HG03520 (cell line): ENCODE measurements around the gene TMEM212.
"Not testable (repeated sequence)": the region's sequence is repeated elsewhere in the genome, so short reads cannot be mapped to it uniquely, and the experiment has no call there.

Source experiments
- ATAC-seq: cut with Tn5 transposase; IDR thresholded peaks from one replicate; pipeline ENCODE4 v1.9.1; 2021; ENCODE audit warnings: mild to moderate bottlenecking, moderate library complexity; ENCODE audit not compliant: unreplicated experiment

TMEM212 gene

GRCh38 chr3:171851660-171852058 lies 8.5 kb downstream of the TMEM212 start:
- no peak for ATAC-seq

DNA sequence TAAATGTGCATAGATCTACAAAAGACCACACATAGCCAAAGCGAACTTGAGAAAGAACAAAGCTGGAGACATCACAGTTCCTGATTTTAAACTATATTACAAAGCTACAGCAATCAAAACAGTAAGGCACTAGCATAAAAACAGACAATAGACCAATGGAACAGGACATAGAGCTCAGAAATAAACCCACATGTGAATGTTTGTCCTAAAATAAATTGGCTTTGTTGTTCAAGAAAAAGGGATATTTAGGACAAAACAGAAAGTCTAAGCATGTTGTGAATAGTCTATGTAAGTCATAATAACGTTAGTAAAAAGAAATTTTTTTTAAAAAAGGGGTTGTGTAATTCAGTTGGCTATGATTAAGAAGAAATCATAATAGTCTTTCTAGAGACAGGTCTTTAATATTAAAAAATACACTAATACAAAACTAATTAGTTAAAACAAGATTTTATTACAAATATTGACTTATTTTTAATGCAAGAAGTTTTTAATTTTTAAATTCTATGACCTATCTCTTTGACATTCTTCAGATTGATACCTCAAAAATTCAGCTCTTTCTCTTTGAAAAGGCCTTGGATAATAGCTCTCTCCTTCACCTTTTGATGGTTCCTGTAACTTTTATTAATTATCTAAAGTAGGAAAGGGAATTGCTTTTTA lies 11.6 kb downstream of the TMEM212 start:
- no peak for ATAC-seq

GRCh38 chr3:171858770-171859169 lies 15.6 kb downstream of the TMEM212 start:
- ATAC-seq, result not testable (repeated sequence)

DNA sequence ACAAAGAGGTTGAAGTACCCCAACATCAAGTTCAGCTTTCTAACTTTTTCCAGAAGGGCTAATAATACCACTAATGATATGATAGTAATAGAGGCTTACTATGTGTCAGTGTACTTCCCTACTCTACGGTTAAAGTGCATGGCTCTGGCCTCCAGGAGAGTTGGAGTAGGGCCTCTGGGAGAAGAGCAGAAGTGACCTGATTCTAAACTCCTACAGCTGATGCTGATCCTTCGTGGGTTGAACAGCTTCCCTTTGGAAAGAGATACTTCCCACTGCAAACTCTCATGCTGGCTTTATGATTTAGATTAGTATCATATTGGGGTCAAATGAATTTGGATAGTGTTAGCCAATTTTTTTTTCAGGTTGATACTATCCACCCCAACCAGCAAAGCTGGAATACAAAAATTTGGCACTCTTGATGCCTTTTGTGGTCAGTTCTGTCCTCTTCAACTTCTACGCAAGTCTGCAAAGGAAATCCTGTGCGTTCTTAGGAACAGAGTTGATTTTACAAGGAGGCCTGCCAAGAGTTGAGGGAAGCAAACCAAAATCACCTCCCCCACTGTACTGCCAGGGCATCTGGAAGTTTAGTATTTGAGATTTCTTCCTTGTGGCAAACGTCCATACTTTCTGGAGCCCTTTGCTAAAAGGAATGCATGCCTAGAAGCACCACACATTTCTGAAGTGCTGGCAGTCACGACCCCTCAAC lies 17.8 kb downstream of the TMEM212 start:
- ATAC-seq, result no peak

GRCh38 chr3:171862392-171862791 lies 19.2 kb downstream of the TMEM212 start:
- ATAC-seq, result no peak

GRCh38 chr3:171862993-171863521 lies 19.9 kb downstream of the TMEM212 start:
- no peak for ATAC-seq

- no peak for ATAC-seq
These were observed 20.8 kb downstream of the TMEM212 start for GRCh38 chr3:171863920-171864319.

- no peak for ATAC-seq
These were observed 22.2 kb downstream of the TMEM212 start for GRCh38 chr3:171865191-171865865.

DNA sequence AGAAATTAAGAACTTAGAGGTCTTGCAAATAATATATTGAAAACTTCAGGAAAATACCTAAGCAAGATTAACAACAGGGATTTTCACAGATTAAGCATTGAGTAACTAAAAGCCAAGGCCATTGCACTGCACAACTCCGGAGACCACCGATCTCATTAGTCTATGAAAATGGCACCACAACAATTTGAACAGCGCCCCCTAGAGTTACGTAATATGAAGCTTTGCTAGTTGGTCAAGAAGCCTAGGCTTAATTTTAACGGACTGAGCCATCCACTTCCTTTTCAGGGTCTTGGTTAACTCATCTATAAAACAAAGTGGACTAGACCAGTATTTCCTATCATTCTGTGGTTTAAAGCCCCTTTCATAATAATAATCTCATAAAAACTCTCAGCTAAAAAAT lies 24.8 kb downstream of the TMEM212 start:
- no peak for ATAC-seq

DNA sequence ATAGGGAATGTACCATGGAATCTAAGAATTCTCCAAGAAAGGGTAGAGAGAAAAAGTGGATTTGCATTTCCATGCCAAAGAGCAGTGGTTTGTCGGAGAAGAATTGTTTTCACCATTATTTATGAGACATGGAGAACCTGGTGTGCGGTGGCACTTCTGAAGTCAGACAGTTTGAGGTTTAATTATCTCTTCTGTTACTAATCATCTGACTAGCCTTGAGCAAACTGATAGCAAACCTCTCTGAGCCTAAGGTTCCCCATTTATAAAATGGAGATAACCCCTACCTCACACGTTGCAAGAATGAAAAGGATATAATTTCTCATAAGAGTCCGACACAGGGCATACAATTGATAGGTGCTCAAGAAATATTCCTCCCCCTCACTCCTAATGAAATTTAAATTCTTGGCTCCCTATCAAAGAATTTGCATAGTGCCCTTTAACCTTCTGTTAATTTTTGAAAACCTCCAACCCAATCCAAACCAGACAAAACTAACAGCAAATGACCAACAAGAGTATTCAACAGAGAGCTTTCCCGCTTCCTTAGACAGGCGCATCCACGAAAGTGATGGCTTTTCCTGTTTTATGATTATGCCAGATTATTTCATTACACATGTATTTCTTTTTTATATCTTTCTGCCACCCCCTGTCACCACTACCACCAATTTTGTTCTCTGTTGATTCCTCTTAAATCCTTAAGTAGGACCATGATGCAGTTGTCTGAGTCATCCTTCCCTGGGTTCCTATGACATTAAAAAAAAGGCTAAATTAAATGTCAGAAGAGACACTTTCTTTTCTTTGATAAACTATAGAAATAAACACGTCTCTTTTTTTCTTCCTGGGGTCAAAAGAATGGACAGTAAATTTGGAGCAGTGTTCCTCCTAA lies 28.5 kb downstream of the TMEM212 start:
- ATAC-seq, result no peak

DNA sequence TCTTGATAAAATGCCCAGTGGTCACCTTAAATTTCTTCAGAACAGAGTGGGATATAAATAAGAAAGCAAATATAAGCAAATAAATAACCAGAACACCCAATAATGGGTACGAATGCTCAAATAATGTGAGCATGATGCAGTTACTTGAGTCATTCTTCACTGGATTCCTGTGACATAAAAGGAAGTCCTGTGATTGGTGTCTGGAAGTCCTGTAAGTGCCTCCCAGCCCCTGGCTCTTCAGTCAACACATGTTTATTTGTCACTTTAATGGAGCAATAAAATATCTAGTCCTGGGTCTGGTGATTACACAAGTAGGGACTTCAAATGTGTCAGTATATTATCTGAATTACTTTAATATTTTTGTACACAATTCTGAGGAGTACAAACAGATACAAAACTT lies 30.4 kb downstream of the TMEM212 start:
- ATAC-seq, result no peak

- ATAC-seq, result no peak
These were observed 31.1 kb downstream of the TMEM212 start for GRCh38 chr3:171874251-171874681.

GRCh38 chr3:171874879-171875278 lies 31.7 kb downstream of the TMEM212 start:
- no peak for ATAC-seq

DNA sequence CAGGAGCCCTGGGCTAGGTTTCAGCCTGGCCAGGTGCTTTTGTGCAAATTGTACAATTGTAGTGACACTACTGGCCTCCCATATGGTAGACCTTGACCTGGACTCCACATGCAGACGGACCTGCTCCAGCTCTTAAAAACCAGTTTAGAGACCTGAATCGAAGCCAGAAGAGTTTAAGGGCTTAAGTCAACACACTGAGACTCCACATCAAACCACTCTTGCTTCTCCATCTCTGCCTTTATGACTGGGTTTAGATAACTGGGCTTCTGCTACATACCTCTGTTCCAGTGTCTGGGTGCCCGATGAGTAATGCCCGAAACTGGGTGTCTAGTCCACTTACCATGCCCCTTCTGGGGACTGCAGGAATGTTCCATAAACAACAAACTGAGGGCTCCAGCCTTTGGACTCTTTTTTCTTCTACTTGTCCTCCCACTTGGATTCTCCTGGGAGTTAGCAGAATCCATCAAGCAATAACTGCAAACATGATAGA lies 32.8 kb downstream of the TMEM212 start:
- no peak for ATAC-seq

- no peak for ATAC-seq
These were observed 33.6 kb downstream of the TMEM212 start for GRCh38 chr3:171876680-171877147.

GRCh38 chr3:171878461-171879225 lies 35.5 kb downstream of the TMEM212 start:
- ATAC-seq, result no peak

DNA sequence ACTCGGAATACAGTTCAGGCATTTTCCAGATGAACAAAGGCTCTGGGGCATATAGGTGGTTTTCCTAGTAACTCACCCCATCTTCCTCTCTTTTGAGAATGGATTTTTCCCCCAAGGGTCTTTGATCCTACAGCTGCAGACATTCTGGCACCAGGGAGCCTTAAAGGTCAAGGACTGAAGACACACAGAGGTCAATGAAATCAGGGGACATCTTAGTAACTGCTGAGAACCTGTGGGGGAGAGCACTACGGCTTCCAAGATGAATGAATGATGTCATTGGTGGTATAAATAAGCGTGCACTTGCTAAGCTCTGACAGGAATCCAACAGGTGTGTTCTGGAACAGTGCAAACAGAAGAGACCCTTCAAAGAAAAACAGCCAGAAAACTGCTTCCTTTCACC lies 36.3 kb downstream of the TMEM212 start:
- no peak for ATAC-seq

- ATAC-seq, result no peak
These were observed 37.1 kb downstream of the TMEM212 start for GRCh38 chr3:171880101-171880870.

- no peak for ATAC-seq
These were observed 38.1 kb downstream of the TMEM212 start for GRCh38 chr3:171881251-171881650.
